H9 (cell line): ENCODE results near the gene DUS1L. TPM values are rescaled to one million over a fixed set of nuclear protein-coding genes. Genes with fewer than 3 reads are reported as not detected.

Source experiments
- DNase-seq: peaks from one replicate; pipeline ENCODE4 v3.0.0-alpha.2; 2017
- H2AFZ ChIP-seq: one replicate; pipeline ENCODE4 v1.6.1; 2013; ENCODE audit warnings: mild to moderate bottlenecking, low read length, control low read depth, moderate library complexity
- H2AK5ac ChIP-seq: 2 replicates; pipeline ENCODE4 v1.6.1; 2013; ENCODE audit warnings: low read length, control low read depth, mixed read lengths; ENCODE audit not compliant: insufficient read length
- H2BK120ac ChIP-seq: one replicate; pipeline ENCODE4 v1.6.1; 2013; ENCODE audit warnings: low read depth, mild to moderate bottlenecking, low read length, control low read depth, inconsistent platforms; ENCODE audit not compliant: poor library complexity, severe bottlenecking
- H2BK12ac ChIP-seq: 2 replicates; pipeline ENCODE4 v1.6.1; 2013; ENCODE audit warnings: low read length, control low read depth, mixed read lengths, low read depth; ENCODE audit not compliant: insufficient read length
- H2BK15ac ChIP-seq: 2 replicates; pipeline ENCODE4 v1.6.1; 2013; ENCODE audit warnings: low read depth, low read length, control low read depth
- H2BK20ac ChIP-seq: one replicate; pipeline ENCODE4 v1.6.1; 2013; ENCODE audit warnings: low read depth, mild to moderate bottlenecking, low read length, control low read depth, inconsistent platforms; ENCODE audit not compliant: poor library complexity, severe bottlenecking
- H2BK5ac ChIP-seq: 2 replicates; pipeline ENCODE4 v1.6.1; 2013; ENCODE audit warnings: low read length, control low read depth, mixed read lengths; ENCODE audit not compliant: insufficient read length
- H3K14ac ChIP-seq: 2 replicates; pipeline ENCODE4 v1.6.1; 2013; ENCODE audit warnings: low read length, control low read depth; ENCODE audit not compliant: insufficient read depth
- H3K18ac ChIP-seq: 2 replicates; pipeline ENCODE4 v1.6.1; 2013; ENCODE audit warnings: low read depth, mild to moderate bottlenecking, mixed read lengths, low read length, control low read depth; ENCODE audit not compliant: insufficient read length
- H3K23ac ChIP-seq: 2 replicates; pipeline ENCODE4 v1.6.1; 2013; ENCODE audit warnings: low read length, control low read depth, mixed read lengths, low read depth; ENCODE audit not compliant: insufficient read length
- H3K23me2 ChIP-seq: 2 replicates; pipeline ENCODE4 v1.6.1; 2013; ENCODE audit warnings: low read depth, mild to moderate bottlenecking, mixed read lengths, low read length, control low read depth; ENCODE audit not compliant: insufficient read length, poor library complexity, severe bottlenecking
- H3K27ac ChIP-seq: 2 replicates; pipeline ENCODE4 v1.5.1; 2013; ENCODE audit warnings: low read length, control low read depth, mixed read lengths, low read depth; ENCODE audit not compliant: insufficient read length
- H3K27me3 ChIP-seq: 2 replicates; pipeline ENCODE4 v1.6.1; 2013; ENCODE audit warnings: low read length, control low read depth, inconsistent platforms; ENCODE audit not compliant: insufficient read depth
- H3K4ac ChIP-seq: 2 replicates; pipeline ENCODE4 v1.6.1; 2013; ENCODE audit warnings: low read depth, mild to moderate bottlenecking, control low read depth, inconsistent platforms, low read length, moderate library complexity
- H3K4me1 ChIP-seq: 2 replicates; pipeline ENCODE4 v1.6.1; 2013; ENCODE audit warnings: low read length, control low read depth, inconsistent platforms; ENCODE audit not compliant: insufficient read depth
- H3K4me2 ChIP-seq: 2 replicates; pipeline ENCODE4 v1.6.1; 2013; ENCODE audit warnings: low read length, control low read depth, mixed read lengths; ENCODE audit not compliant: insufficient read length, insufficient read depth
- H3K56ac ChIP-seq: 2 replicates; pipeline ENCODE4 v1.6.1; 2013; ENCODE audit warnings: low read depth, mild to moderate bottlenecking, mixed read lengths, low read length, control low read depth; ENCODE audit not compliant: insufficient read length
- H3K79me1 ChIP-seq: 2 replicates; pipeline ENCODE4 v1.6.1; 2013; ENCODE audit warnings: low read depth, mild to moderate bottlenecking, moderate library complexity, low read length, control low read depth, inconsistent platforms; ENCODE audit not compliant: insufficient read depth, poor library complexity, severe bottlenecking
- H3K79me2 ChIP-seq: 2 replicates; pipeline ENCODE4 v1.6.1; 2013; ENCODE audit warnings: low read length, control low read depth, inconsistent platforms; ENCODE audit not compliant: insufficient read depth
- H3K9ac ChIP-seq: 2 replicates; pipeline ENCODE4 v1.6.1; 2013; ENCODE audit warnings: low read length, control low read depth, mixed read lengths; ENCODE audit not compliant: insufficient read length; ENCODE audit errors: extremely low read depth
- H3K9me3 ChIP-seq: one replicate; pipeline ENCODE4 v1.6.1; 2013; ENCODE audit warnings: low read depth, low read length, inconsistent platforms; ENCODE audit not compliant: control insufficient read depth
- H3T11ph ChIP-seq: one replicate; pipeline ENCODE4 v1.6.1; 2013; ENCODE audit warnings: mild to moderate bottlenecking, low read length, control low read depth, inconsistent platforms
- H4K20me1 ChIP-seq: one replicate; pipeline ENCODE4 v1.6.1; 2013; ENCODE audit not compliant: control insufficient read depth, insufficient read length, insufficient read depth
- H4K5ac ChIP-seq: 2 replicates; pipeline ENCODE4 v1.6.1; 2013; ENCODE audit warnings: low read depth, mild to moderate bottlenecking, mixed read lengths, low read length, control low read depth; ENCODE audit not compliant: insufficient read length
- H4K8ac ChIP-seq: replicated peaks from 2 replicates; pipeline ENCODE4 v1.6.1; 2013; ENCODE audit warnings: low read length, control low read depth, mixed read lengths, low read depth; ENCODE audit not compliant: insufficient read length
- H4K91ac ChIP-seq: 2 replicates; pipeline ENCODE4 v1.6.1; 2013; ENCODE audit warnings: low read depth, mild to moderate bottlenecking, moderate library complexity, mixed read lengths, low read length, control low read depth; ENCODE audit not compliant: insufficient read length
- H3K27ac Mint-ChIP-seq, 3 experiments: 2 replicates in 2 of 3; 3 replicates in 1 of 3; pipeline ENCODE4 v1.8.0; 2020 to 2021; ENCODE audit warnings: mixed read lengths in 3 of 3, mild to moderate bottlenecking in 1 of 3, moderate library complexity in 1 of 3
- H3K27me3 Mint-ChIP-seq: 2 replicates; pipeline ENCODE4 v1.8.0; 2021; ENCODE audit warnings: low read depth, mild to moderate bottlenecking, moderate library complexity, mixed read lengths
- H3K36me3 Mint-ChIP-seq, 3 experiments: 2 replicates in 2 of 3; 3 replicates in 1 of 3; pipeline ENCODE4 v1.8.0; 2020 to 2021; ENCODE audit warnings: low read depth in 3 of 3, mixed read lengths in 3 of 3; ENCODE audit not compliant: insufficient read depth in 1 of 3
- H3K4me1 Mint-ChIP-seq, 2 experiments: 2 replicates each; pipeline ENCODE4 v1.8.0; 2020; ENCODE audit warnings: mixed read lengths in 2 of 2
- H3K4me3 Mint-ChIP-seq, 2 experiments: 2 replicates in 1 of 2; 3 replicates in 1 of 2; pipeline ENCODE4 v1.8.0; 2020 to 2021; ENCODE audit warnings: mild to moderate bottlenecking in 2 of 2, mixed read lengths in 2 of 2, moderate library complexity in 1 of 2
- H3K9me3 Mint-ChIP-seq, 2 experiments: 2 replicates in 1 of 2; 3 replicates in 1 of 2; pipeline ENCODE4 v1.8.0; 2020; ENCODE audit warnings: mild to moderate bottlenecking in 2 of 2, mixed read lengths in 2 of 2, moderate library complexity in 1 of 2
- CTCF ChIP-seq: fragments of 200-600 bp; sonication (generic); conservative IDR thresholded peaks from 3 replicates; pipeline ENCODE4 v1.8.0; 2021; ENCODE audit warnings: antibody characterized with exemption, mild to moderate bottlenecking
- WGBS: extraction: QIAGEN DNeasy Blood & Tissue Kit; methylation state at CpG from one replicate; pipeline ENCODE4 v1.1.7; 2013; ENCODE audit warnings: missing lambda C conversion rate, low lambda C conversion rate, mixed read lengths; ENCODE audit not compliant: insufficient read length; ENCODE audit errors: extremely low coverage; 5-methylcytosine and 5-hydroxymethylcytosine counted together
- total RNA-seq: library from RNA; stranded (reverse); gene quantifications from 2 replicates; pipeline ENCODE4 v1.2.1, GENCODE V29; 2021

The DUS1L gene
- total RNA-seq, 1 experiment from 2014 or later = 103 TPM

GRCh38 chr17:82072827-82073226, 7.2 kb upstream of the DUS1L start:
- H2BK120ac ChIP-seq = no peak overlapping the region
- H3K27ac ChIP-seq = no peak overlapping the region
- no peak overlapping the region for H2BK12ac ChIP-seq
- H2BK20ac ChIP-seq = no peak overlapping the region
- TF ChIP-seq CTCF = no peak
- Mint-ChIP-seq H3K4me3 (no peak overlapping the region; a peak in 1 of 5 replicates), H3K9me3 (no peaks in the 10 kb centered on the region), H3K27ac (no peak overlapping the region), H3K27me3 (peaks cover 40% of the 10 kb centered on the region), H3K36me3 (no peaks in the 10 kb centered on the region; a peak in 1 of 7 replicates), H3K4me1 (no peaks in the 10 kb centered on the region; a peak in 1 of 4 replicates)
- H2BK5ac ChIP-seq = no peak overlapping the region
- no peak overlapping the region for H4K91ac ChIP-seq
- no peak overlapping the region for H2BK15ac ChIP-seq
- no peak overlapping the region for H3K9ac ChIP-seq
- no peak overlapping the region for H3K23ac ChIP-seq
- H3K56ac ChIP-seq = no peak overlapping the region
- no peak overlapping the region for H3T11ph ChIP-seq
- no peaks in the 10 kb centered on the region for H4K20me1 ChIP-seq
- H4K5ac ChIP-seq = no peak overlapping the region
- no peaks in the 10 kb centered on the region for H3K79me2 ChIP-seq
- H3K23me2 ChIP-seq = no peaks in the 10 kb centered on the region
- no peak overlapping the region for H3K4ac ChIP-seq
- H3K9me3 ChIP-seq = no peaks in the 10 kb centered on the region
- H3K4me1 ChIP-seq = no peaks in the 10 kb centered on the region
- H2AFZ ChIP-seq = no peak overlapping the region
- DNase-seq = no peak
- H3K27me3 ChIP-seq = no peaks in the 10 kb centered on the region
- no peak overlapping the region for H4K8ac ChIP-seq
- no peak overlapping the region for H2AK5ac ChIP-seq
- no CpG with 5 or more reads among the region's 6 CpGs for WGBS
- no peak overlapping the region for H3K14ac ChIP-seq
- no peaks in the 10 kb centered on the region for H3K79me1 ChIP-seq
- no peak overlapping the region for H3K4me2 ChIP-seq
- H3K18ac ChIP-seq = no peak overlapping the region
